SK-N-SH (cell line): ENCODE data around the gene STAT2. TPM values are rescaled to one million over a fixed set of nuclear protein-coding genes. Genes with fewer than 3 reads are reported as not detected.

Experiments used
- CTCF ChIA-PET: fragments of 300-600, 350-600 bp; formaldehyde crosslinking; extraction: SDS; loops from one replicate; lab custom pipeline; 2021; lab: Yijun Ruan, JAX
- POLR2A ChIA-PET: fragments of 350-600 bp; sonication (Branson Sonifier 250); formaldehyde crosslinking; extraction: SDS; loops from one replicate; lab custom pipeline; 2020; ENCODE audit warnings: antibody characterized with exemption, inconsistent platforms; lab: Yijun Ruan, JAX
- DNase-seq: peaks from one replicate; pipeline ENCODE4 v3.0.0; 2012
- H2AFZ ChIP-seq: fragments of 200-600 bp; sonication (generic); 2 replicates; pipeline ENCODE4 v1.8.1; 2016; ENCODE audit warnings: antibody characterized with exemption, mild to moderate bottlenecking, low read depth
- H3F3A ChIP-seq: fragments of 200-600 bp; sonication (generic); replicated peaks from 2 replicates; pipeline ENCODE3; 2016; ENCODE audit warnings: antibody characterized with exemption, mild to moderate bottlenecking; ENCODE audit not compliant: insufficient read depth
- H3K27ac ChIP-seq, 2 experiments: fragments of 200-500 bp in 1 of 2; fragments of 200-600 bp in 1 of 2; sonication (Bioruptor generic) in 1 of 2; sonication (generic), shearing (Covaris generic) in 1 of 2; 2 replicates each; pipeline versions ENCODE4 v1.5.1 to v1.6.1; 2014 to 2016; ENCODE audit warnings: low read depth in 2 of 2, inconsistent platforms in 1 of 2, low read length in 1 of 2, mild to moderate bottlenecking in 1 of 2, mixed read lengths in 1 of 2
- H3K27me3 ChIP-seq: fragments of 200-600 bp; sonication (generic), shearing (Covaris generic); 2 replicates; pipeline ENCODE4 v1.6.1; 2016; ENCODE audit warnings: mixed run types; ENCODE audit not compliant: insufficient read depth
- H3K36me3 ChIP-seq, 2 experiments: fragments of 200-500 bp in 1 of 2; fragments of 200-600 bp in 1 of 2; sonication (Bioruptor generic) in 1 of 2; sonication (generic) in 1 of 2; replicated peaks in 1 of 2; 2 replicates each; pipeline versions ENCODE3 to v1.5.1; 2014 to 2016; ENCODE audit warnings: low read length in 1 of 2, mild to moderate bottlenecking in 1 of 2; ENCODE audit not compliant: insufficient read depth in 2 of 2, control insufficient read depth in 1 of 2
- H3K4me1 ChIP-seq, 2 experiments: fragments of 200-500 bp in 1 of 2; fragments of 200-600 bp in 1 of 2; sonication (Bioruptor generic) in 1 of 2; sonication (generic), shearing (Covaris generic) in 1 of 2; 2 replicates each; pipeline versions ENCODE4 v1.5.1 to v1.6.1; 2014 to 2016; ENCODE audit warnings: low read depth in 1 of 2, low read length in 1 of 2, mixed run types in 1 of 2; ENCODE audit not compliant: insufficient read depth in 2 of 2, control insufficient read depth in 1 of 2
- H3K4me2 ChIP-seq: fragments of 200-600 bp; sonication (generic), shearing (Covaris generic); 2 replicates; pipeline ENCODE4 v1.6.1; 2017; ENCODE audit warnings: mixed run types
- H3K4me3 ChIP-seq, 2 experiments: fragments of 200-500 bp in 1 of 2; fragments of 200-600 bp in 1 of 2; sonication (Bioruptor generic) in 1 of 2; sonication (generic), shearing (Covaris generic) in 1 of 2; 2 replicates each; pipeline versions ENCODE4 v1.5.1 to v1.8.1; 2014 to 2016; ENCODE audit warnings: low read depth in 2 of 2, inconsistent platforms in 1 of 2, low read length in 1 of 2, mild to moderate bottlenecking in 1 of 2, mixed read lengths in 1 of 2, moderate library complexity in 1 of 2
- H3K79me2 ChIP-seq: fragments of 200-600 bp; sonication (generic); 2 replicates; pipeline ENCODE4 v1.8.1; 2017; ENCODE audit warnings: mild to moderate bottlenecking; ENCODE audit not compliant: insufficient read depth
- H3K9ac ChIP-seq: fragments of 200-600 bp; sonication (generic); 2 replicates; pipeline ENCODE4 v1.6.1; 2017; ENCODE audit warnings: mixed run types
- H3K9me2 ChIP-seq: fragments of 200-600 bp; sonication (generic); 2 replicates; pipeline ENCODE4 v1.6.1; 2017; ENCODE audit warnings: mixed run types
- H3K9me3 ChIP-seq: fragments of 200-600 bp; sonication (generic); 2 replicates; pipeline ENCODE4 v1.6.1; 2017; ENCODE audit warnings: mixed run types, mild to moderate bottlenecking, moderate library complexity
- H4K20me1 ChIP-seq: fragments of 200-600 bp; sonication (generic); 2 replicates; pipeline ENCODE4 v1.6.1; 2017; ENCODE audit warnings: mild to moderate bottlenecking, mixed run types; ENCODE audit not compliant: insufficient read depth
- CHD2 ChIP-seq: fragments of 150-350 bp; IDR thresholded peaks from 2 replicates; pipeline ENCODE4 v1.6.1; 2018; ENCODE audit warnings: low read length; ENCODE audit not compliant: partially characterized antibody
- ELF1 ChIP-seq: IDR thresholded peaks from 2 replicates; pipeline ENCODE4 v1.4.0; 2012
- EP300 ChIP-seq, 2 experiments: IDR thresholded peaks; 2 replicates each; pipeline versions ENCODE4 v1.4.0 to v1.6.1; 2012; ENCODE audit warnings: borderline replicate concordance in 1 of 2, low read depth in 1 of 2, low read length in 1 of 2
- EZH2phosphoT487 ChIP-seq: fragments of 200-600 bp; sonication (generic); IDR thresholded peaks from 2 replicates; pipeline ENCODE4 v1.6.1; 2017; ENCODE audit warnings: low read depth, mixed run types, mild to moderate bottlenecking, antibody characterized with exemption, moderate library complexity, borderline replicate concordance
- FOSL2 ChIP-seq: IDR thresholded peaks from 2 replicates; pipeline ENCODE4 v1.4.0; 2012; ENCODE audit warnings: low read depth, mild to moderate bottlenecking, moderate library complexity, borderline replicate concordance
- GABPA ChIP-seq: IDR thresholded peaks from 2 replicates; pipeline ENCODE4 v1.4.0; 2012; ENCODE audit warnings: low read depth, mild to moderate bottlenecking
- IRF3 ChIP-seq: fragments of 150-350 bp; IDR thresholded peaks from 2 replicates; pipeline ENCODE4 v1.6.1; 2016; ENCODE audit warnings: mild to moderate bottlenecking, low read depth, low read length
- MEF2A ChIP-seq: IDR thresholded peaks from 2 replicates; pipeline ENCODE4 v1.4.0; 2012; ENCODE audit warnings: low read depth, borderline replicate concordance
- NFIC ChIP-seq: IDR thresholded peaks from 2 replicates; pipeline ENCODE4 v1.4.0; 2012; ENCODE audit warnings: borderline replicate concordance
- NRF1 ChIP-seq: IDR thresholded peaks from 2 replicates; pipeline ENCODE4 v1.6.1; 2012; ENCODE audit warnings: low read depth, mild to moderate bottlenecking, low read length
- PBX3 ChIP-seq: IDR thresholded peaks from 2 replicates; pipeline ENCODE4; 2012
- POLR2AphosphoS5 ChIP-seq: IDR thresholded peaks from 2 replicates; pipeline ENCODE4 v1.6.1; 2012; ENCODE audit warnings: low read depth, low read length
- RAD21 ChIP-seq: IDR thresholded peaks from 2 replicates; pipeline ENCODE4 v1.6.1; 2012; ENCODE audit warnings: mild to moderate bottlenecking, low read length
- RCOR1 ChIP-seq: fragments of 150-350 bp; IDR thresholded peaks from 2 replicates; pipeline ENCODE4 v1.6.1; 2017; ENCODE audit warnings: antibody characterized with exemption, low read length
- RFX5 ChIP-seq: IDR thresholded peaks from 2 replicates; pipeline ENCODE4 v1.6.1; 2012; ENCODE audit warnings: mild to moderate bottlenecking, improper control_type of control experiment, low read length
- SIN3A ChIP-seq: IDR thresholded peaks from 2 replicates; pipeline ENCODE4 v1.6.1; 2012; ENCODE audit warnings: low read depth, mild to moderate bottlenecking, low read length, moderate library complexity, borderline replicate concordance
- SMC3 ChIP-seq: IDR thresholded peaks from 2 replicates; pipeline ENCODE4 v1.6.1; 2012; ENCODE audit warnings: low read depth, low read length, improper control_type of control experiment
- TCF12 ChIP-seq: IDR thresholded peaks from 2 replicates; pipeline ENCODE4 v1.4.0; 2012
- TEAD4 ChIP-seq: IDR thresholded peaks from 2 replicates; pipeline ENCODE4 v1.4.0; 2012; ENCODE audit warnings: mild to moderate bottlenecking, borderline replicate concordance; ENCODE audit not compliant: insufficient read depth
- USF1 ChIP-seq: IDR thresholded peaks from 2 replicates; pipeline ENCODE4 v1.4.0; 2012; ENCODE audit warnings: low read depth, borderline replicate concordance
- WGBS: methylation state at CpG from one replicate; pipeline ENCODE4 v1.1.6; 2017; ENCODE audit warnings: low lambda C conversion rate; 5-methylcytosine and 5-hydroxymethylcytosine counted together
- polyA plus RNA-seq, 3 experiments: library from polyadenylated mRNA; depleted of rRNA; stranded (reverse); fragments of >200 nt; gene quantifications; 2 replicates each; pipeline ENCODE4 v1.2.3, GENCODE V29; 2012

The STAT2 gene
- polyA plus RNA-seq, 1 of the 3 experiments (the other 2 are of a cell fraction): 58.1 TPM

GRCh38 chr12:56375598-56376434, 15.9 kb upstream of the STAT2 start:
- Histone ChIP-seq H3K79me2 (no peaks in the 10 kb centered on the region), H3F3A (no peaks in the 10 kb centered on the region), H3K9me3 (peaks cover 8% of the 10 kb centered on the region; the same call in 1 of the 2 replicates), H3K4me2 (no peak overlapping the region), H3K27me3 (no peaks in the 10 kb centered on the region), H3K36me3 (no peaks in the 10 kb centered on the region), H3K9ac (no peak overlapping the region), H4K20me1 (no peaks in the 10 kb centered on the region), H3K27ac (no peak overlapping the region), H3K4me1 (no peaks in the 10 kb centered on the region), H3K4me3 (no peak overlapping the region), H3K9me2 (no peaks in the 10 kb centered on the region), H2AFZ (no peak overlapping the region)
- ChIA-PET CTCF (no interaction called here), POLR2A (no interaction called here)
- WGBS: 60% methylated on average over 11 of the region's 11 CpGs
- TF ChIP-seq NFIC (no peak), POLR2AphosphoS5 (no peak), SMC3 (no peak), EZH2phosphoT487 (no peak), ELF1 (no peak), RCOR1 (no peak), FOSL2 (no peak), RFX5 (no peak), TCF12 (no peak), PBX3 (no peak), RAD21 (no peak)
- DNase-seq: no peak

- 61% methylated on average over 7 of the region's 7 CpGs for WGBS
- no peak overlapping the region for H3K4me3 ChIP-seq
- H2AFZ ChIP-seq: no peak overlapping the region
- CTCF ChIA-PET: interaction anchor here (1.0 kb wide), 1 partner anchor 10 kb away, joined by 3 read pairs; no protein-coding TSS in a partner anchor
- H3K4me2 ChIP-seq: no peak overlapping the region
- DNase-seq: no peak
- H3K79me2 ChIP-seq: no peaks in the 10 kb centered on the region
- POLR2A ChIA-PET: interaction anchor here (0.6 kb wide), 1 partner anchor 70 kb away, joined by 3 read pairs; no protein-coding TSS in a partner anchor
- H3K36me3 ChIP-seq: no peaks in the 10 kb centered on the region
- no peaks in the 10 kb centered on the region for H3K4me1 ChIP-seq
- H4K20me1 ChIP-seq: no peaks in the 10 kb centered on the region
- H3K9me3 ChIP-seq: peaks cover 8% of the 10 kb centered on the region; the same call in 1 of the 2 replicates
- H3K9ac ChIP-seq: no peak overlapping the region
- H3K27ac ChIP-seq: no peak overlapping the region
- no peaks in the 10 kb centered on the region for H3K9me2 ChIP-seq
- no peaks in the 10 kb centered on the region for H3F3A ChIP-seq
- H3K27me3 ChIP-seq: no peaks in the 10 kb centered on the region
- no peak for TF ChIP-seq IRF3
- TF ChIP-seq USF1: no peak
- no peak for TF ChIP-seq SIN3A
- no peak for TF ChIP-seq NRF1
- TF ChIP-seq GABPA: no peak
- no peak for TF ChIP-seq EP300 (IDR thresholded peaks at IDR 0.05; ENCODE audit: borderline replicate concordance in 1 of 2, low read depth in 1 of 2, low read length in 1 of 2)
- TF ChIP-seq TEAD4: no peak
- no peak for TF ChIP-seq EZH2phosphoT487
- TF ChIP-seq RAD21: no peak
- TF ChIP-seq CHD2: no peak
- no peak for TF ChIP-seq MEF2A
- TF ChIP-seq RFX5: no peak
- TF ChIP-seq ELF1: no peak
- no peak for TF ChIP-seq PBX3
Observed at GRCh38 chr12:56374726-56375597, 15.1 kb upstream of the STAT2 start.
